Esophagus muscularis mucosa (tissue), 4 donors: ENCODE measurements around the gene HPX. TPM values are rescaled to one million over a fixed set of nuclear protein-coding genes. Genes with fewer than 3 reads are reported as not detected.

ENCODE experiments used
- DNase-seq: peaks from one replicate; pipeline ENCODE4 v3.0.0-alpha.2; 2017; ENCODE audit errors: extremely low spot score
- H3K27ac ChIP-seq, 4 donors: fragments of 200-600 bp; sonication (generic); replicated peaks in 1 of 4; 1 replicate in 3 of 4; 2 replicates in 1 of 4; pipeline ENCODE4 v1.5.1; 2016 to 2019; ENCODE audit warnings: mild to moderate bottlenecking in 1 of 4
- H3K27me3 ChIP-seq, 4 donors: fragments of 200-600 bp; sonication (generic); one replicate each; pipeline versions ENCODE4 v1.5.1 to v1.6.0; 2016 to 2019
- H3K36me3 ChIP-seq, 4 donors: fragments of 200-600 bp; sonication (generic); one replicate each; pipeline ENCODE4 v1.5.1; 2016 to 2019
- H3K4me1 ChIP-seq, 4 donors: fragments of 200-600 bp; sonication (generic); one replicate each; pipeline ENCODE4 v1.5.1; 2016 to 2019
- H3K4me3 ChIP-seq, 4 donors: fragments of 200-600 bp; sonication (generic); 1 replicate in 2 of 4; 2 replicates in 2 of 4; pipeline ENCODE4 v1.5.1; 2016 to 2019; ENCODE audit warnings: mild to moderate bottlenecking in 4 of 4, moderate library complexity in 1 of 4
- H3K9me3 ChIP-seq, 4 donors: fragments of 200-600 bp; sonication (generic); 1 replicate in 3 of 4; 2 replicates in 1 of 4; pipeline ENCODE4 v1.5.1; 2016 to 2019
- EP300 ChIP-seq: sonication (generic); formaldehyde crosslinking; IDR thresholded peaks from one replicate; pipeline ENCODE4 v1.6.1; 2017; ENCODE audit warnings: antibody characterized with exemption
- POLR2A ChIP-seq: fragments of 450-650 bp; IDR thresholded peaks from one replicate; pipeline ENCODE4 v1.6.1; 2017; ENCODE audit warnings: antibody characterized with exemption, moderate library complexity, mild to moderate bottlenecking, low read depth
- POLR2AphosphoS5 ChIP-seq, 2 donors: sonication (generic); formaldehyde crosslinking; IDR thresholded peaks; one replicate each; pipeline ENCODE4 v1.6.1; 2017; ENCODE audit warnings: antibody characterized with exemption in 2 of 2
- whole genome bisulfite sequencing: methylation state at CpG from one replicate; pipeline ENCODE4 v1.1.5; 2018; 5-methylcytosine and 5-hydroxymethylcytosine counted together
- intact Hi-C: fragments of 100-400 bp; cut with DNase I; formaldehyde crosslinking; loops from one replicate; pipeline ENCODE4 v1.15.1; 2023
- total RNA-seq, 4 donors: library from RNA; depleted of rRNA; stranded (reverse); fragments of >200 nt; gene quantifications; one replicate each; pipeline versions ENCODE4 v1.1.0 to v1.2.1, GENCODE V29; 2016
- TF ChIP-seq, protein P1 (sequence below), 3 experiments: fragments of 200-600 bp in 2 of 3; fragments of 450-650 bp in 1 of 3; sonication (generic) in 2 of 3; IDR thresholded peaks; one replicate each; pipeline ENCODE4 v1.5.1; 2017 to 2019; ENCODE audit warnings: antibody characterized with exemption in 3 of 3, mild to moderate bottlenecking in 2 of 3, moderate library complexity in 1 of 3

The HPX gene
- total RNA-seq, 4 donors from 2014 or later = 0.50 to 1.2 (median 0.69) TPM

GRCh38 chr11:6413791-6414201, 27.0 kb downstream of the HPX start:
- TF ChIP-seq POLR2AphosphoS5 (IDR thresholded peaks at IDR 0.05) (no peak), POLR2A (no peak), EP300 (no peak)
- TF ChIP-seq, protein P1, sequence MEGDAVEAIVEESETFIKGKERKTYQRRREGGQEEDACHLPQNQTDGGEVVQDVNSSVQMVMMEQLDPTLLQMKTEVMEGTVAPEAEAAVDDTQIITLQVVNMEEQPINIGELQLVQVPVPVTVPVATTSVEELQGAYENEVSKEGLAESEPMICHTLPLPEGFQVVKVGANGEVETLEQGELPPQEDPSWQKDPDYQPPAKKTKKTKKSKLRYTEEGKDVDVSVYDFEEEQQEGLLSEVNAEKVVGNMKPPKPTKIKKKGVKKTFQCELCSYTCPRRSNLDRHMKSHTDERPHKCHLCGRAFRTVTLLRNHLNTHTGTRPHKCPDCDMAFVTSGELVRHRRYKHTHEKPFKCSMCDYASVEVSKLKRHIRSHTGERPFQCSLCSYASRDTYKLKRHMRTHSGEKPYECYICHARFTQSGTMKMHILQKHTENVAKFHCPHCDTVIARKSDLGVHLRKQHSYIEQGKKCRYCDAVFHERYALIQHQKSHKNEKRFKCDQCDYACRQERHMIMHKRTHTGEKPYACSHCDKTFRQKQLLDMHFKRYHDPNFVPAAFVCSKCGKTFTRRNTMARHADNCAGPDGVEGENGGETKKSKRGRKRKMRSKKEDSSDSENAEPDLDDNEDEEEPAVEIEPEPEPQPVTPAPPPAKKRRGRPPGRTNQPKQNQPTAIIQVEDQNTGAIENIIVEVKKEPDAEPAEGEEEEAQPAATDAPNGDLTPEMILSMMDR (IDR thresholded peaks at IDR 0.05) = no peak
- DNase-seq = no peak
- H3K36me3 ChIP-seq = peaks cover 9 to 27% (median 24%) of the 10 kb centered on the region in 4 donors
- no peaks in the 10 kb centered on the region for H3K27me3 ChIP-seq
- peaks cover 14 to 51% (median 38%) of the 10 kb centered on the region in 4 donors for H3K4me1 ChIP-seq
- no peak overlapping the region for H3K4me3 ChIP-seq
- 79% methylated on average over 12 of the region's 12 CpGs for WGBS
- H3K27ac ChIP-seq = peak overlapping the region in 2 of 4 donors; percentile 15 to 25
- no peaks in the 10 kb centered on the region for H3K9me3 ChIP-seq
- intact Hi-C loops = no loop called here

DNA sequence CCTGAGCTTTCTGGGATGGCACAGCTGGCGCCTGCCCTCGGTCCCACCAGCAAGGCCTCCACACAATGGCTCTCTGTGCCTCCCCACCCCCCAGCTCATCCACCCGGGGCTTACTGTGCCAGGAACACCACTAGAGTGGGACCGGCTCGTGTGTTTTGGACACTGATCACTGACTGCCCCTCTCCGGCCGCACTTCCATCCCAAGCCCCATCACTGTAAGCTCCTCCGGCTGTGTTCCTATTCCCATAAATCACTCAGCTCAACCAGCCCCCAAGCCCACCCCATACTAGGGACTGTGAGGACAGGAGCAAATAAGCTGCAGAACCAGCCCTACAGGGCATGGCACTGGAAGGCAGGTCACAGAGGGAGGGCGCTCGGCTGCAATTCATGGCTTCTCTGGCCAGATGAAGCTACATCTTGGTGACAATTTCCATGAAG, 29.2 kb downstream of the HPX start:
- Histone ChIP-seq H3K9me3 (no peaks in the 10 kb centered on the region), H3K4me3 (no peak overlapping the region), H3K27me3 (no peaks in the 10 kb centered on the region), H3K36me3 (peaks cover 9 to 39% (median 27%) of the 10 kb centered on the region in 4 donors), H3K4me1 (peaks cover 4 to 39% (median 22%) of the 10 kb centered on the region in 4 donors), H3K27ac (no peak overlapping the region)
- TF ChIP-seq, protein P1 (IDR thresholded peaks at IDR 0.05) = no peak
- TF ChIP-seq EP300 = no peak
- no peak for TF ChIP-seq POLR2AphosphoS5 (IDR thresholded peaks at IDR 0.05)
- no peak for TF ChIP-seq POLR2A
- whole genome bisulfite sequencing = 89% methylated on average over 10 of the region's 10 CpGs
- DNase-seq = no peak
- intact Hi-C loops = no loop called here

DNA sequence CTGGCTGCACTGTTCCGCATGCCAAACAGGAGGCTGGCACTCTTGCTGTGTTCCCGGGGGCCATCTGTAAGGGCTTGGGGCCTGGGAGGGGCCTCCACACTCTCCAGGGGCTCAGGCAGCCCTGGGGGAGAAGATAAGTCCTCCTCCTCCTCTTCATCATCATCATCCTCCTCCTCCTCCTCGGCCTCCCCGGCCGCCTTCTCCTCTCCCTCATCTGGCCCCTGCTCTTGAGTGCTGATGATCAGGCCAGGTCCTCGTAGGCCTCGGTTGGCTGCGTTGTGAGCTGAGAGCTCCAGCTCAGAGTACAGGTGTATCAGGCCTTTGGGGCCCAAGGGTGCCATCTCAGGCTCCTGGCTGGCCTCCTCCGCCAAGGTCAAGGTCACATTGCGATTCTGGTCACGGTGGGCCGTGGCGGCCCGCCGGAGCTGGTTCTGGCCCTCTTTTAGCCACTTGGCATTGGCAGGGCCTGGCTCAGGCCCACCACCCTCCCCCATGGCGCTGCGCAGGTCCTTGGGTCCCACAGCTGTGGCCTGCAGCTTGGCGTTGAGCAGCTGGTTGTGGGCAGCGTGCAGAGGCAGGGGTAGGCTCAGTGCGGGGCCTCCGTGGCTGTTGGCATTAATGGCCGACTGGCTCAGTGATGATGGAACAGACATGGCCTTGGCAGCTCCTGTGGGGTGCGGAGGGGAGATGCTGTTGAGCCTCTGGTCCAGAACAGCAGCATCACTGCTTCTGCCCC, 29.9 kb downstream of the HPX start:
- H3K4me1 ChIP-seq = peaks cover 4 to 42% (median 19%) of the 10 kb centered on the region in 4 donors
- intact Hi-C loops = no loop called here
- H3K36me3 ChIP-seq = peaks cover 9 to 39% (median 28%) of the 10 kb centered on the region in 4 donors
- WGBS = 96% methylated on average over 9 of the region's 23 CpGs
- no peak overlapping the region for H3K4me3 ChIP-seq
- no peak for DNase-seq
- H3K27me3 ChIP-seq = no peaks in the 10 kb centered on the region
- no peak for TF ChIP-seq EP300
- TF ChIP-seq, protein P1 (IDR thresholded peaks at IDR 0.05) = no peak
- no peak for TF ChIP-seq POLR2A
- TF ChIP-seq POLR2AphosphoS5 (IDR thresholded peaks at IDR 0.05) = no peak
- H3K9me3 ChIP-seq = no peaks in the 10 kb centered on the region
- no peak overlapping the region for H3K27ac ChIP-seq

GRCh38 chr11:6406370-6406769, 34.4 kb downstream of the HPX start:
- Histone ChIP-seq H3K4me3 (no peak overlapping the region), H3K27me3 (no peaks in the 10 kb centered on the region), H3K4me1 (peaks cover 0 to 29% (median 15%) of the 10 kb centered on the region in 4 donors), H3K9me3 (no peaks in the 10 kb centered on the region), H3K36me3 (peaks cover 23 to 67% (median 53%) of the 10 kb centered on the region in 4 donors), H3K27ac (no peak overlapping the region)
- no peak for DNase-seq
- WGBS = 53% methylated on average over 2 of the region's 2 CpGs
- intact Hi-C loops = no loop called here
- TF ChIP-seq POLR2AphosphoS5 (IDR thresholded peaks at IDR 0.05) (no peak), EP300 (no peak), POLR2A (no peak)
- TF ChIP-seq, protein P1 (IDR thresholded peaks at IDR 0.05) = no peak
